ENCODE measurements around the gene MED20.

- TF ChIP-seq FOS (IDR thresholded peaks at IDR 0.05; ENCODE audit: low read depth, low read length) (no peak), CTCF (conservative IDR thresholded peaks at IDR 0.05; ENCODE audit: low read depth, low read length) (no peak), POLR2A (IDR thresholded peaks at IDR 0.05; ENCODE audit: low read depth, low read length) (no peak), NFE2L2 (IDR thresholded peaks at IDR 0.05; ENCODE audit: low read depth, low read length) (no peak), RCOR1 (IDR thresholded peaks at IDR 0.05; ENCODE audit: insufficient replicate concordance, low read length) (no peak), CEBPB (IDR thresholded peaks at IDR 0.05; ENCODE audit: low read depth, low read length) (no peak), SMC3 (IDR thresholded peaks at IDR 0.05; ENCODE audit: low read depth, low read length) (no peak), RFX5 (IDR thresholded peaks at IDR 0.05; ENCODE audit: low read depth, low read length) (no peak), ELK1 (IDR thresholded peaks at IDR 0.05; ENCODE audit: borderline replicate concordance, low read depth, low read length) (no peak), BHLHE40 (IDR thresholded peaks at IDR 0.05; ENCODE audit: low read depth, low read length) (no peak)
Observed at GRCh38 chr6:41965429-41966213, 44.7 kb upstream of the MED20 start.
